H1 (cell line): ENCODE measurements around the gene PNPLA1. TPM values are rescaled to one million over a fixed set of nuclear protein-coding genes. Genes with fewer than 3 reads are reported as not detected.

ENCODE experiments used
- PHF8 ChIP-seq: fragments of 200-600 bp; sonication (generic); conservative IDR thresholded peaks from 2 replicates; pipeline ENCODE4 v1.7.1; 2012; ENCODE audit warnings: low read depth, mild to moderate bottlenecking, inconsistent platforms, low read length, moderate library complexity
- POLR2AphosphoS5 ChIP-seq: IDR thresholded peaks from 2 replicates; pipeline ENCODE4 v1.6.1; 2011; ENCODE audit warnings: low read depth, low read length
- SIX5 ChIP-seq: IDR thresholded peaks from 2 replicates; pipeline ENCODE4 v1.6.1; 2011; ENCODE audit warnings: mild to moderate bottlenecking, low read depth, low read length
- polyA plus RNA-seq, 7 experiments: library from polyadenylated mRNA; depleted of rRNA in 3 of 7; stranded (reverse) in 5 of 7; unstranded in 2 of 7; fragments of >200 nt in 5 of 7; fragments of 200-250 nt in 2 of 7; gene quantifications; 1 replicate in 5 of 7; 2 replicates in 1 of 7; 4 replicates in 1 of 7; pipeline versions ENCODE4 v1.2.1 to v1.2.3, GENCODE V29; 2011 to 2013; ENCODE audit warnings: missing spikeins in 2 of 7, mixed read lengths in 2 of 7
- total RNA-seq: library from RNA; stranded (reverse); fragmentation: NEBNext Ultra II Directional; extraction: Animal tissue kit (Norgen Biotek cat#: 25700); gene quantifications from 2 replicates; pipeline ENCODE4 v1.2.1, GENCODE V29; 2021

The PNPLA1 gene
- total and polyA plus RNA-seq, 2 of the 8 experiments (the other 6 are each of a cell fraction or from before 2014, with no cell fraction given): not detected

- TF ChIP-seq SIX5 (no peak), PHF8 (no peak), POLR2AphosphoS5 (no peak)
- TF ChIP-seq, all 59 proteins: peak for 0
These were observed 43.3 kb upstream of the PNPLA1 start (continued) for GRCh38 chr6:36226438-36227047.
